Measurements from ENCODE around the gene ADPRM.
"Not testable (repeated sequence)": the region's sequence is repeated elsewhere in the genome, so short reads cannot be mapped to it uniquely, and the experiment has no call there.

Gene ADPRM

DNA sequence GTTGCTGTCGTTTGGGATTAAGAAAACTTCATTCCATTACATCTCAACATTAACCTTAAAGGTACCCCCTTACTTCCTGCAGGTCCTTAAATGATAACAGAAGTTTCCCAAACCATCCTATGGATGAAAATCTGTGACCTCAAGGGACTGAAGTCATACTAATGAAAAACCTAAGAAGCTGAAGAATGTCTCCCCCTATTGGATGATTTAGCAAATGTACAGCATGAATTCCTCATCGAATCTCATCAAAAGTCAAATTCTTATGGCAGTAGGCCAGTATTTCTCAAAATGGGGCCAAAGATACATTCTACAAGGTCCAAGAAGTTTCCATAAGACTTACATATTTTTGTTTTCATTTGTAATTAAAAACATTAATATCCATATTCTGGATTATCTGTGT is 13.5 kb upstream of the ADPRM start:
- in situ Hi-C loops (cut with HindIII; ENCODE audit: low pct_ligation_motif_present, low sequenced_read_pairs), result no loop called here
- Histone ChIP-seq H3K27me3 (replicated peaks) (no peaks in the 10 kb centered on the region), H3K36me3 (replicated peaks) (peaks cover 38% of the 10 kb centered on the region), H3K27ac (no peak overlapping the region), H3K4me3 (ENCODE audit: low read depth, low read length) (no peak overlapping the region)
- TF ChIP-seq, protein P1, sequence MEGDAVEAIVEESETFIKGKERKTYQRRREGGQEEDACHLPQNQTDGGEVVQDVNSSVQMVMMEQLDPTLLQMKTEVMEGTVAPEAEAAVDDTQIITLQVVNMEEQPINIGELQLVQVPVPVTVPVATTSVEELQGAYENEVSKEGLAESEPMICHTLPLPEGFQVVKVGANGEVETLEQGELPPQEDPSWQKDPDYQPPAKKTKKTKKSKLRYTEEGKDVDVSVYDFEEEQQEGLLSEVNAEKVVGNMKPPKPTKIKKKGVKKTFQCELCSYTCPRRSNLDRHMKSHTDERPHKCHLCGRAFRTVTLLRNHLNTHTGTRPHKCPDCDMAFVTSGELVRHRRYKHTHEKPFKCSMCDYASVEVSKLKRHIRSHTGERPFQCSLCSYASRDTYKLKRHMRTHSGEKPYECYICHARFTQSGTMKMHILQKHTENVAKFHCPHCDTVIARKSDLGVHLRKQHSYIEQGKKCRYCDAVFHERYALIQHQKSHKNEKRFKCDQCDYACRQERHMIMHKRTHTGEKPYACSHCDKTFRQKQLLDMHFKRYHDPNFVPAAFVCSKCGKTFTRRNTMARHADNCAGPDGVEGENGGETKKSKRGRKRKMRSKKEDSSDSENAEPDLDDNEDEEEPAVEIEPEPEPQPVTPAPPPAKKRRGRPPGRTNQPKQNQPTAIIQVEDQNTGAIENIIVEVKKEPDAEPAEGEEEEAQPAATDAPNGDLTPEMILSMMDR (IDR thresholded peaks at IDR 0.05; ENCODE audit: low read depth, low read length, missing control alignments), result peak; percentile 48
- DNase-seq, result no peak

DNA sequence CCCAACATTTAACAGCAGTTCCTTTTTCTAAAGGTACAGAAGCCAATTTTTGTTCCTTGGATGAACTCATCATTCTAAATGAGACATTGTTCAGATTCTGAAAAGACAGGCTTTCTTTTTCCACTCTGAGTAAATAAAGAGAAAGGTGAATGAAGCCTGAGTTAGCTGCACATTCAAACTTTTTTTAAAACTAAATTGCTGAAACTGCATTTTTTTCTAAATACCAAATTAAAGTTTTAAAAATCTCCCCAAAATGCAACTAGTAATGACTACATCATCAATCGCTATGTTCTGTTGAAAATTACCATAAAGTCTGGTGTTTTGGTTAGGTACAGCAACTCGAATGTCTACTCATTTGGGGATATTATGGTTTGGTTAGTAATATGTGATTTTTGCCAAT is 9.9 kb upstream of the ADPRM start:
- no peak for DNase-seq
- Histone ChIP-seq H3K4me3 (ENCODE audit: low read depth, low read length) (no peak overlapping the region), H3K36me3 (replicated peaks) (peaks cover 45% of the 10 kb centered on the region), H3K27ac (no peak overlapping the region), H3K27me3 (replicated peaks) (no peaks in the 10 kb centered on the region)
- TF ChIP-seq, protein P1 (IDR thresholded peaks at IDR 0.05; ENCODE audit: low read depth, low read length, missing control alignments), result no peak
- in situ Hi-C loops (cut with HindIII; ENCODE audit: low pct_ligation_motif_present, low sequenced_read_pairs), result no loop called here

DNA sequence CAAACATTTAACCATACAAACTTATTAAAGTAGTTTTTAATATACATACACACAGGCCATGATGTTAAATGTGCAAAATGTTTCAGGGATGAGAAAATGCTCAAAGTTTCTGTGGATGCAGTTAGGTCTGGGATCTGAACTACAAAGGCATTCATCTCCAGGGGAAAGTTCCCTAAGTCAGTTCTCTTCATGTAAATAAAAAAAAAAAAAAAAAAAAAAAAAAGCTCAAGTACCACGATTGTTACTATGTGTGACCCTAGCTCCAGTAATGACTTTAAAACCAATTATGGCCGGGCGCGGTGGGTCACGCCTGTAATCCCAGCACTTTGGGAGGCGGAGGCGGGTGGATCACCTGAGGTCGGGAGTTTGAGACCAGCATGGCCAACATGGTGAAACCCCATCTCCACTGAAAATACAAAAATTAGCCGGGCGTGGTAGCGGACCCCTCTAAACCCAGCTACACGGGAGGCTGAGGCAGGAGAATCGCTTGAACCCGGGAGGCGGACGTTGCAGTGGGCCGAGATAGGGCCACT is 1.5 kb upstream of the ADPRM start:
- Histone ChIP-seq H3K4me3 (ENCODE audit: low read depth, low read length) (peak overlapping the region; percentile 93), H3K36me3 (replicated peaks) (peaks cover 24% of the 10 kb centered on the region)
- H3K27me3 ChIP-seq (replicated peaks); H3K27ac ChIP-seq; DNase-seq; in situ Hi-C loops (cut with HindIII; ENCODE audit: low pct_ligation_motif_present, low sequenced_read_pairs): not testable (repeated sequence)

DNA sequence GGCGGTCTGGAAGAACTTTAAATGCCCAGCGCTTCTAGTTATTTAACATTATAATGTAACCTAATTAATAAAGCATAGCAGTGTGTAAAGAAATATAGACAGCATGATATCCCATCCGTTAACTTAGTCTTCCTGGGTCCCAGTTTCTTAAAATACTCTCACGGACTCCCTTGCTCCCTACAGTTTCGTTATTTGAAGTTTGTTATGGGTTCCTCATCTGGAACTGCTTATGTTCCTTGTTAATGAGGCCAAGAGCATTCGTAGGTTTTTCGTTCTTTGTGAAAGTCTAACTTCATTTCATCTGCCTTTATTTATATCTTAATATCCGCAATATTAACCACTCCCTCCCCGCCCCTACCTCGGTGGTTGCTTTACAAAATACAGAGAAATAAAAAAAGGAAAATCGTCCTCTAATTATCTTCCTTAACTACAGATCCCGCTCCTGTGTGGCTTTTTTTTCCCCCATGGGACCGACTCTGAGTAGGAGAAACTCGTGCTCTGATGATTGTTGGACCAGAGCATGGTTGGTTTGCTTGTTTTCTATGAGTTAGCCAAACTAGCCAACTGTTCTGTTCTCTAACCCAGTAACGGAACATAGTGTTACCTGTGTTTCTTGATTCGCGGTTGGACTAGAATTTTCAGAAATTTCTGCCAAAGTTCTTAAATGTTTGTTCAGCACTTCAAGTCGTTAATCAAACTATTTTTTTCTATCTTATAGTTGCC is 863 bp downstream of the ADPRM start:
- Histone ChIP-seq H3K27ac (peak overlapping the region; percentile 75), H3K4me3 (ENCODE audit: low read depth, low read length) (peak overlapping the region; percentile 93), H3K36me3 (replicated peaks) (peaks cover 10% of the 10 kb centered on the region), H3K27me3 (replicated peaks) (no peaks in the 10 kb centered on the region)
- DNase-seq, result peak; percentile 12
- in situ Hi-C loops (cut with HindIII; ENCODE audit: low pct_ligation_motif_present, low sequenced_read_pairs), result no loop called here
- TF ChIP-seq, protein P1 (IDR thresholded peaks at IDR 0.05; ENCODE audit: low read depth, low read length, missing control alignments), result no peak

DNA sequence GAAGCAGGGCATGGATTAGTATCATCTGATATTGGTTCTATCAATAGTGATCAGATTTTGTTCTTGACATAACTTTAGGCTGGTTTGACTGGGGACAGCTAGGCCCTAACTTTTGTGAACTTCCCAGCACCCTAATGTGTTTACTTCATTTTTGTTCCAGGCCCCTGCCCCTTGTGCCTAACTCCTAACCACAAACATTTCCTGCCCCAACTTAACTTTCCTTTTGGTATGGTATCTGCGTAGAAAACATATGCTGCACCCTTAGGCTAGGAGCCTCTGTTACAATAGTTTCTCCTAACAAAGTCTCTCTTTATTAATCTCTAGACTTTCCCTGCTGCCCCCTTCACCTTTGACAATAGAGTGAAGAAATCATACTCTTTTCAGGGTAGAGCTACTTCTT is 2.5 kb downstream of the ADPRM start:
- H3K36me3 ChIP-seq (replicated peaks), result peaks cover 2% of the 10 kb centered on the region
- TF ChIP-seq, protein P1 (IDR thresholded peaks at IDR 0.05; ENCODE audit: low read depth, low read length, missing control alignments), result no peak
- H3K27ac ChIP-seq, result no peak overlapping the region
- in situ Hi-C loops (cut with HindIII; ENCODE audit: low pct_ligation_motif_present, low sequenced_read_pairs), result no loop called here
- no peaks in the 10 kb centered on the region for H3K27me3 ChIP-seq (replicated peaks)
- DNase-seq, result peak; percentile 2
- no peak overlapping the region for H3K4me3 ChIP-seq (ENCODE audit: low read depth, low read length)

DNA sequence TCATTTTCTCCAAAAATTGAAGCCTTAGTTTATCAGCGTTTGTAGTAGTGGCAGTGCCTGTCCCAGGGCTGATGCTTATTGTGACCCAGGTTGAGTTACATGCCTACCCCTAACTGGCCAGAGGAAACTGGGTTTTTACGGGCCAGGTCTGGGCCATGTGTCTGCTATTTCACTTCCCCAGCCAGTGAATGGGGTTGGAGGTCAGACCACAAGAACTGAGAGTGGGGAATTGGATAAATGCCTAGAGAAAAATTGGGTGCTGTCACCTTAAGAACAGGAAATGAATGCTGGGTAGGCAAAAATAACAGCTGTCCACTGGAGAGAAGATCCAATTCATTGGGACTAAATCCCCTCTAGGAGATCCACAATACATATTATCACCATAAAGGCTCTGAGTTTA is 5.2 kb downstream of the ADPRM start:
- no peak overlapping the region for H3K27ac ChIP-seq
- peak; percentile 30 for DNase-seq

More for the DNA sequence above, 5.2 kb downstream of the ADPRM start:
- peaks cover 9% of the 10 kb centered on the region for H3K36me3 ChIP-seq (replicated peaks)
- H3K4me3 ChIP-seq (ENCODE audit: low read depth, low read length), result no peak overlapping the region
- in situ Hi-C loops (cut with HindIII; ENCODE audit: low pct_ligation_motif_present, low sequenced_read_pairs), result no loop called here
- H3K27me3 ChIP-seq (replicated peaks), result no peaks in the 10 kb centered on the region
- TF ChIP-seq, protein P1 (IDR thresholded peaks at IDR 0.05; ENCODE audit: low read depth, low read length, missing control alignments), result no peak
